Hypothalamus (tissue), 51 donors: ENCODE measurements around the gene FARP1.

Experiments used
- DNase-seq, 51 donors: peaks; one replicate each; lab custom pipeline; 2025; lab: John Stamatoyannopoulos, UW

Gene FARP1

DNA sequence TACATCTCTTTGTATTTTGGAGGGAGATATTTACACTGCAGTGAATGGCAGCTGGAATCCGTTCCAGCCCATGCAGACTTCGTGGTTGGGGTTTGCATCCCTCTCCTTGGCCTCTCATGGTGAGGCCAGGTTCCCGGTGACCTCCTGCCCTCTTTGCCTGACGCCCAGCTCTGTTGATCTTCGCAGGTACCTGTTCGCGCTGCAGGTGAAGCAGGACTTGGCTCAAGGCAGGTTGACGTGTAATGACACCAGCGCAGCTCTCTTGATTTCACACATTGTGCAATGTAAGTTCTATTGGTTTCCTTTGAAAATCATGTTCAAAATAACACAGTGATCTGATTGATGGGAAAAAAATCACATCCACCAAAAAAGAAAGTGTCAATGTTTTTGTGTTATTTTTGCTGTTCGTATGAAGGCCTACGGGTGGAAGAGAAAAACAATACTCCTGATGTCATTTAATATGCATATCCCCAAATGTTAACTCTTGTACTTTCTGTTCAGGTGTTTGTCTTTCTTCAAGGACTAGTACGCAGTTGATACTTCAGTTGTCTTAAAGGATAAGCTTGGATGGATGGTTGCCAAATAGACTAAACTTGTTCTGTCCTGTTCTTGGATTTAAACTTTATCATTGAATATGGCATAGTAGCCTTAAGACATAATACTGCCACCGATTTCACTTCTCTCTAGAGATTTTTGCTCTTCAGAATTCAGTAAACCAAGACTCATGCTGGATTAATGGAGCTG is 234.9 kb downstream of the FARP1 start:
- DNase-seq, result no peak

DNA sequence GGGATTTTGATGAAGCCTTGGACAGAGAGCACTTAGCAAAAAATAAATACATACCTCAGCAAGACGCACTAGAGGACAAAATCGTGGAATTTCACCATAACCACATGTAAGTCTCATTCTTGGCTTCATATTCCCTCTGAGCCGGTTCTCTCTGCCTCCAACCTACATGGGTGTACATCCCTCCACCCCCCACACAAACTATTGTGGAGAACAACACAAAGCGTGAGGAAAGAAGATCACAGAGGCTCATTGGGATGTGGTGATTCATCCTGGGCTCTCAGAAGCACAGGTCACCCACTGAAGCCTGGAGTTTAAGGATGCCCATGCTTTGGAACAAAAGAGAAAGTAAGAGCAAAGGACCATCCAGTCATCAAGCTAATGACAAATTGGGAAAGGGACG is 241.8 kb downstream of the FARP1 start:
- DNase-seq, result no peak

- no peak for DNase-seq
These were observed 242.7 kb downstream of the FARP1 start for GRCh38 chr13:98385606-98386005.

DNA sequence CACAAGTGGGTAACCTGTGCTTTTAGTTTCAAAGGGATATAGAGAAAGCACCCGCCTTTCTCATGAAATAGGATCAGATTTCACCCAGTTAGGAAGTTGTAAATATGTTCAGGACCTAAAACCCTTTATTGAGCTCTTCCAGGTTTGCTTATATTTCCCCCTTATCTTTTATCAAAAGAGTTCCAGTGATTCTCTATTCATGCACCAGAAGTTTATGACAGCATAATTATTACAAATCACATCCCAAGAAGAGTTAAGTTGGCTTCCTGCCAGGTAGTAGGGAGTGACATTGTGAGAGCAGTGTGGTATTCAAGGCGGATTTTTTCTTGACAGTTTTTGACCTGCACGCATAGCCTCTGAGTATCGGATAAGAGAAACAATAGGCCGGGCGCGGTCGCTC is 243.7 kb downstream of the FARP1 start:
- no peak for DNase-seq

DNA sequence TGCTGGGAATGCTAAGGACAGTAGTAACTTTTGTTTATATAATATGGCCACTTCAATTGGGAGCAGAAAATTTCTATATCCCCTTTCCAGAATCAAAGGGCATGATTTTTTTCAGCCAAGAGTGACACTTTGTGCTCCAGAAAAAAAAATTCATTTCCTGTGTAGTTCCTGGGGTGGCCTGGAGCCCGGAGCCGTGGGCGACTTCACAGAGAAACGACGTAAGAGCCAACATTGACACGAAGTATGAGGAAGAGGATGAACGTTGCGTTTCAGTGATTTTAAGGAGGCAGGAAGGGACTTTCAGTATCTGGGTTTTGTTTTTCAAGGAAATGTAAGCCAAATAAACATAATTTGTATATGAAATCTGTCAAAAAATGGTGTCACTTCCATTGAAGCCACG is 246.4 kb downstream of the FARP1 start:
- DNase-seq, result no peak

GRCh38 chr13:98390086-98390715 is 247.3 kb downstream of the FARP1 start:
- no peak for DNase-seq

DNA sequence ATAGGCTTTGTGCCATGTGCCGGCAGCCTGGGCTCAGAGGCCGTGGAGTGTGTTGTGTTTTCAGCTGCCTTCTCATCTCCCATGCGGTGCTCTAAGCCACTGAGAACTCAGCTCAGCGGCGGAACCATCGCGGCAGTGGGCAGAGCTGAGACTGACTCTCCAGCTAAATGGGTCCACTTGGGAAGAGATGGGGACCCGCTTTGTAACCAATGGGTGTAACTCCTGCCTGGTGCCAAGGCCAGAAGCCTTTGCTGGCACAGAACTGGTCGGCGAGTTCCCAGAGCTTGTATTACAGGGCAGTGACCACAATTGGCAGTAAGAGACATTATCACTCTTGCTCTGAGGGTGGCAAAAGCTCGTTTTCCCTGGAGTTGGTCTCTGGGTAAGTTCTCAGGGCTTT is 251.0 kb downstream of the FARP1 start:
- DNase-seq, result peak in 29 of 51 donors; percentile 6 to 81 (median 38)

DNA sequence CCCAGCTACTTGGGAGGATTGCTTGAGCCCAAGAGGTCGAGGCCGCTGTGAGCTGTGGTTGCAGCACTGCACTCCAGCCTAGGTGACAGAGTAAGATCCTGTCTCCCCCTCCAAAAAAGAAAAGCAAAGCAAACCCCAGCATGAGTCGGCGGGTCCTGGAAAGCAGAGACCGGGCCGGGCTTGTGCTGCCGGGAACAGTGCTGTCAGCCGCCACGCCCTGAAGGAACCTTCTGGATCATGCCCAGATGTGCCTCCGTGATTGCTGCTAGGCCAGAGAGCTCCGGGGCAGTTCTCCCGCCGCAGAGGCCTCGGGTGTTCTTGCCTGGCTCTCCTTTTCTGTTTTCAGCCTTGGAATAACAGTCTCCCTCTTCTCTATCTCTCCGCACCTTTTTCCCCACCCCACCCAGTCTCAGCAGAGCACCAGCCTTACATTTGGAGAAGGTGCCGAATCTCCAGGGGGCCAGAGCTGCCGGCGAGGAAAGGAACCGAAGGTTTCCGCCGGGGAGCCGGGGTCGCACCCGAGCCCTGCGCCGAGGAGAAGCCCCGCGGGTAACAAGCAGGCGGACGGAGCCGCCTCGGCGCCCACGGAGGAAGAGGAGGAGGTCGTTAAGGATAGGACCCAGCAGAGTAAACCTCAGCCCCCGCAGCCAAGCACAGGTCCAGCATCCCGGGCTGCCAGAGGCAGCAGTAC is 252.1 kb downstream of the FARP1 start:
- DNase-seq, result no peak

DNA sequence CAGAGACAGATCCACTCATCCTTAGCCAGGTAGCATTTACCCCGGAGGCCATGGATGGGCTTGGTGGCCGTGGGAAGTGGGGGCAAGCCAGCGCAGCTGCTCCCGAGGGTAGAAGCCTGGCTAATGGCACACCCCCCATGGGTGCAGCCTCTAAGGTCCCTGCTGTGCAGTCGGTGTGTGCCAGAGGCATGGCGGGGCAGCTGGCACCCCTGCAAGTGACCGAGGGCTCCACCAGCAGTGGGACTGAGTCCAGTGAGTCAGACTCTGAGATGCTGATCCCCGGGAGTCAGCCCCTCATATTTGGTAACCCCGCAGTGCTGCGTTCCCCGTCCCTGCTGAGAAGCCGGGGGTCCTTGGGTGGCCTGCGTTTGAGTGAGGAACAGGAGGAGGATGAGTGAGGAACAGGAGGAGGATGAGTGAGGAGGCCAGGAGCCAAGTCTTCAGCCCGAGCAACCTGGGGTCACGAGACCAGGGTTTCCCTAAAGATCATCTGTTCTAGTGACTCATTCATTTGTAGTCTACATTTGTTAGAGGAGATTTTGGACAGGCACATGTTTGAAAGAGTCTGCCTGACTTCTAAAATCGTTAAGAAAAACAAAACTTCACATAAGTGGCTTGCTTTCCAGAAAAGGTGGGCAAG is 253.3 kb downstream of the FARP1 start:
- DNase-seq, result no peak

GRCh38 chr13:98397221-98397620 is 254.3 kb downstream of the FARP1 start:
- no peak for DNase-seq

GRCh38 chr13:98397861-98398260 is 255.0 kb downstream of the FARP1 start:
- no peak for DNase-seq

DNA sequence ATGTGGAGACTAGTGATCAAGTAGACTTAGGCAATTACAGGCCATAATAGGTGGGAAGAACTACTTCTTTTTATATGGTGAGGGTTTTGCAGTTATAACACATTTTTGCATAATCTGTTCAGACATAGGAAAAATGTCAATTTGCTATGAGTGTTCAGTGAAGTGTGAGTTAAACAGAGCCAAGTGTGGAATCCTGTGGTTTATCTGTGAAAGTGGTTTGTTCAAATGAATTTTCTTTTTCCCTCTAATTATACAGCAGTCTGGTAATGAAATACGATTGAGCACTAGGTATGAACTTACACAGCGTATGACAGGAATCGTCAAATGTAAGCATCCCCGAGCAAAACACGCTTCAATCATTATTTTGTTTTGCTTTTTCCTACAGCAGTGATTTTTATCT is 255.7 kb downstream of the FARP1 start:
- no peak for DNase-seq

DNA sequence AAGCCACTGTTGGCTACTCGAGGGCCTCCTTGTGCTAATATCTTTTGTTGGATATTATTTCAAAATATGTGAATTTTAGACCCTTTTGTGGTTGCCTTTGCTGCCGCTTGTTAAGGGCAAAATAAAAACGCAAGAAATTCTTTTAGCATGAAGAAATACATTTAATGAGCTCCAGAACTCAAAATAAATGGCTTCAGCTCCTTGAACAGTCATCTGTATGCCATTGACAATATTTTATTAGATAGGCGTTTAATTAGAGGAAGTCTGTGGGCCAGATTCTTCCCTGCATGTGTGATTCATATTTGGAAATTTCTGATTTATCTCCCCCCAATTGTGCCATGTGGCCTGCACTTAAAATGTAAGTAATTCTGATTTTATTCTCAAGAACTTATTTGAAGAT is 256.9 kb downstream of the FARP1 start:
- DNase-seq, result no peak

- DNase-seq, result no peak
These were observed 259.0 kb downstream of the FARP1 start for GRCh38 chr13:98401934-98402333.

- DNase-seq, result no peak
These were observed 260.2 kb downstream of the FARP1 start for GRCh38 chr13:98403076-98403475.

DNA sequence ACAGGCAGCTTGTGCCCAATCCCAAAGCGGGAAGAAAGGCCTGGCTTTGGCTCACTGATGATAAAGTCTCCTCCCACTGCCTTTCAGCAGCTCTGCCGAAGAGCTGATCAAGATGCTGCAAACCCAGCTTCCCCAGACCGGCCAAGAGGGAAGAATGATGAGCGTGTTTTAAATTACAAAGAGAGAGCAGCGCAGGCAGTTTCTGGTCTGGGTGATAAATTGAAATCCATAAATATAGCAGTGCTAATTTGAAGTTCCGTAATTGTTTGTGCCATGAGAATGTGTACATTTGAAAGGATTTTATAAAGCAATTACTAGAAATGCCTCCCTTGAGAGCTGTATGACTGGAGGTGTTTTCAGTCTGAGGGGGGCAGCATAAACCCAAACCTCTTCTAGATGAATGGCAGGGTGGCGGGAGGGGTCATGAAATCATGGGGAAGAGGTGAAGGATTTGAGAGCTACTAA is 262.2 kb downstream of the FARP1 start:
- DNase-seq, result peak in 22 of 51 donors; percentile 5 to 66 (median 29)

- DNase-seq, result no peak
These were observed 262.9 kb downstream of the FARP1 start for GRCh38 chr13:98405690-98406344.

GRCh38 chr13:98406427-98406826 is 263.5 kb downstream of the FARP1 start:
- no peak for DNase-seq

DNA sequence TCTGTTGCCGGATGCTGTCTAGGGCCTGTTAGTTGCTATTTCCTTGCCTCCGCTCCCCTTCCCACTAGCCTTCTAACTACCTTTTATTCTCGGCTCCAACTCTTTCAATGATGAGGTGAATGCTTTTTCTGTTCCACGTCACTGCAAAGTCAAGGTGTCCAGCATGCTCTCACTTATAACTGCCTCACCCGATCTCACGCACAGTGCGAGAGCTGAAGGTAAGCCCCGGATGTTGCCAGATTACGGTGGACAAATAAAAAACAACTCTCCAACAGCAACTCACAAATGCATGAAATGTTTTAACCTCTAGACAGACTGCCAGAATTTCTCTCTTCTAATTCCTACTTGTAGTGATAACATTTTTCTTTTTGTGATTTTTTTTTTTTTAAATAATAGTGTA is 264.1 kb downstream of the FARP1 start:
- DNase-seq, result no peak

GRCh38 chr13:98407575-98407974 is 264.7 kb downstream of the FARP1 start:
- DNase-seq, result no peak

GRCh38 chr13:98409281-98409680 is 266.4 kb downstream of the FARP1 start:
- no peak for DNase-seq
